Activated T-helper 2 cell treated with anti-CD3 and anti-CD28 coated beads, Interferon-gamma antibody, Interleukin-2, Interleukin-4, amounts not matched to agents 10 μg/mL and 5 μg/mL and 100 μg/mL, durations not matched to agents 14 hours and 24 hours and 36 hours (primary cell): ENCODE results near the gene TOR4A. TPM values are rescaled to one million over a fixed set of nuclear protein-coding genes. Genes with fewer than 3 reads are reported as not detected.

Source experiments
- DNase-seq: peaks from one replicate; pipeline ENCODE4 v3.0.0; 2021; ENCODE audit warnings: low spot score
- H3K27ac Mint-ChIP-seq: one replicate; pipeline ENCODE4 v1.8.0; 2021; ENCODE audit warnings: mixed read lengths
- H3K27me3 Mint-ChIP-seq: one replicate; pipeline ENCODE4 v1.8.0; 2021; ENCODE audit warnings: low read depth, mixed read lengths
- H3K36me3 Mint-ChIP-seq: one replicate; pipeline ENCODE4 v1.8.0; 2021; ENCODE audit warnings: low read depth, mixed read lengths
- H3K4me1 Mint-ChIP-seq: one replicate; pipeline ENCODE4 v1.8.0; 2021; ENCODE audit warnings: low read depth, mixed read lengths
- H3K4me3 Mint-ChIP-seq: one replicate; pipeline ENCODE4 v1.8.0; 2021; ENCODE audit warnings: low read depth, mild to moderate bottlenecking, moderate library complexity, mixed read lengths
- H3K9me3 Mint-ChIP-seq: one replicate; pipeline ENCODE4 v1.8.0; 2021; ENCODE audit warnings: mixed read lengths
- intact Hi-C: fragments of 100-400 bp; cut with micrococcal nuclease; formaldehyde crosslinking; loops from one replicate; pipeline ENCODE4 v1.15.1; 2023
- total RNA-seq: library from RNA; stranded (reverse); gene quantifications from 2 replicates; pipeline ENCODE4 v1.2.3, GENCODE V29; 2022

The TOR4A gene
- 17.2 and 17.5 TPM in 2 replicates for total RNA-seq

GRCh38 chr9:137277329-137278041 is at the start of gene TOR4A:
Gene TOR4A (plus strand): TSS chr9:137277726. CDS start chr9:137278690, 964 bp downstream.
- peak; percentile 48 for DNase-seq
- intact Hi-C loops = no loop called here
- H3K27ac Mint-ChIP-seq = peak within 1 kb of the TSS; percentile 85
- peaks cover 5% of the 10 kb centered on the region for H3K4me1 Mint-ChIP-seq
- no peaks in the 10 kb centered on the region for H3K27me3 Mint-ChIP-seq
- H3K36me3 Mint-ChIP-seq = peaks cover 10% of the 10 kb centered on the region
- peak within 1 kb of the TSS; percentile 89 for H3K4me3 Mint-ChIP-seq
- H3K9me3 Mint-ChIP-seq = no peaks in the 10 kb centered on the region

- intact Hi-C loops = loop anchor here (1.0 kb wide), 1 partner anchor 110 kb away; no protein-coding TSS in a partner anchor
- no peaks in the 10 kb centered on the region for H3K36me3 Mint-ChIP-seq
- DNase-seq = no peak
- no peaks in the 10 kb centered on the region for H3K9me3 Mint-ChIP-seq
- H3K4me3 Mint-ChIP-seq = no peak overlapping the region
- H3K27me3 Mint-ChIP-seq = no peaks in the 10 kb centered on the region
- peaks cover 6% of the 10 kb centered on the region for H3K4me1 Mint-ChIP-seq
- no peak overlapping the region for H3K27ac Mint-ChIP-seq
Measured at GRCh38 chr9:137227853-137228505, 49.5 kb upstream of the TOR4A start.

GRCh38 chr9:137228506-137228967 is 49.0 kb upstream of the TOR4A start:
- no peak for DNase-seq
- H3K4me1 Mint-ChIP-seq = peaks cover 5% of the 10 kb centered on the region
- intact Hi-C loops = no loop called here
- H3K27ac Mint-ChIP-seq = no peak overlapping the region
- H3K9me3 Mint-ChIP-seq = no peaks in the 10 kb centered on the region
- no peaks in the 10 kb centered on the region for H3K36me3 Mint-ChIP-seq
- no peak overlapping the region for H3K4me3 Mint-ChIP-seq
- H3K27me3 Mint-ChIP-seq = no peaks in the 10 kb centered on the region

- no peaks in the 10 kb centered on the region for H3K36me3 Mint-ChIP-seq
- DNase-seq = no peak
- intact Hi-C loops = no loop called here
- no peak overlapping the region for H3K4me3 Mint-ChIP-seq
- H3K27ac Mint-ChIP-seq = no peak overlapping the region
- H3K9me3 Mint-ChIP-seq = no peaks in the 10 kb centered on the region
- peaks cover 5% of the 10 kb centered on the region for H3K4me1 Mint-ChIP-seq
- H3K27me3 Mint-ChIP-seq = no peaks in the 10 kb centered on the region
Measured at GRCh38 chr9:137228968-137229896, 48.3 kb upstream of the TOR4A start.

GRCh38 chr9:137229903-137230704 is 47.4 kb upstream of the TOR4A start:
- Mint-ChIP-seq H3K27me3 (peaks cover under 1% of the 10 kb centered on the region), H3K4me3 (no peak overlapping the region), H3K9me3 (no peaks in the 10 kb centered on the region), H3K27ac (no peak overlapping the region), H3K36me3 (no peaks in the 10 kb centered on the region), H3K4me1 (peaks cover 5% of the 10 kb centered on the region)
- intact Hi-C loops = no loop called here
- DNase-seq = no peak

GRCh38 chr9:137230705-137231371 is 46.7 kb upstream of the TOR4A start, which contains the start of gene SLC34A3:
Gene SLC34A3 (plus strand): TSS chr9:137230901. CDS start chr9:137231703, 802 bp downstream.
- H3K9me3 Mint-ChIP-seq = no peaks in the 10 kb centered on the region
- DNase-seq = no peak
- H3K27me3 Mint-ChIP-seq = peaks cover 3% of the 10 kb centered on the region
- intact Hi-C loops = no loop called here
- H3K4me1 Mint-ChIP-seq = peaks cover 2% of the 10 kb centered on the region
- no peak within 1 kb of the TSS for H3K27ac Mint-ChIP-seq
- no peak within 1 kb of the TSS for H3K4me3 Mint-ChIP-seq
- no peaks in the 10 kb centered on the region for H3K36me3 Mint-ChIP-seq

GRCh38 chr9:137231372-137232039 is 46.0 kb upstream of the TOR4A start:
- Mint-ChIP-seq H3K27ac (no peak overlapping the region), H3K4me1 (peaks cover 2% of the 10 kb centered on the region), H3K36me3 (no peaks in the 10 kb centered on the region), H3K4me3 (no peak overlapping the region), H3K27me3 (peaks cover 3% of the 10 kb centered on the region), H3K9me3 (no peaks in the 10 kb centered on the region)
- intact Hi-C loops = no loop called here
- DNase-seq = no peak

- Mint-ChIP-seq H3K27ac (no peak overlapping the region), H3K9me3 (no peaks in the 10 kb centered on the region), H3K4me1 (peaks cover 2% of the 10 kb centered on the region), H3K27me3 (peaks cover 3% of the 10 kb centered on the region), H3K4me3 (no peak overlapping the region), H3K36me3 (no peaks in the 10 kb centered on the region)
- intact Hi-C loops = no loop called here
- DNase-seq = no peak
Measured at GRCh38 chr9:137232101-137232500, 45.4 kb upstream of the TOR4A start.

- H3K4me3 Mint-ChIP-seq = no peak overlapping the region
- H3K27ac Mint-ChIP-seq = no peak overlapping the region
- intact Hi-C loops = no loop called here
- peaks cover 2% of the 10 kb centered on the region for H3K4me1 Mint-ChIP-seq
- peaks cover 3% of the 10 kb centered on the region for H3K27me3 Mint-ChIP-seq
- H3K36me3 Mint-ChIP-seq = no peaks in the 10 kb centered on the region
- DNase-seq = no peak
- H3K9me3 Mint-ChIP-seq = no peaks in the 10 kb centered on the region
Measured at GRCh38 chr9:137232510-137232909, 45.0 kb upstream of the TOR4A start.

- Mint-ChIP-seq H3K4me3 (no peak overlapping the region), H3K36me3 (no peaks in the 10 kb centered on the region), H3K9me3 (no peaks in the 10 kb centered on the region), H3K27me3 (peaks cover 3% of the 10 kb centered on the region), H3K27ac (no peak overlapping the region), H3K4me1 (no peaks in the 10 kb centered on the region)
- no peak for DNase-seq
- intact Hi-C loops = no loop called here
Measured at GRCh38 chr9:137233143-137233980, 44.2 kb upstream of the TOR4A start.
